Osteocyte (in vitro differentiated cells): ENCODE measurements around the gene FNBP1. TPM values are rescaled to one million over a fixed set of nuclear protein-coding genes. Genes with fewer than 3 reads are reported as not detected.

Experiments used
- DNase-seq: peaks from one replicate; pipeline ENCODE4 v3.0.0; 2021; ENCODE audit warnings: mixed read lengths; ENCODE audit not compliant: unreplicated experiment; ENCODE audit errors: extremely low spot score
- H3K27ac Mint-ChIP-seq: one replicate; pipeline ENCODE4 v1.8.0; 2021; ENCODE audit warnings: mild to moderate bottlenecking, mixed read lengths; ENCODE audit not compliant: unreplicated experiment
- H3K27me3 Mint-ChIP-seq: one replicate; pipeline ENCODE4 v1.8.0; 2021; ENCODE audit warnings: mixed read lengths; ENCODE audit not compliant: unreplicated experiment
- H3K36me3 Mint-ChIP-seq: one replicate; pipeline ENCODE4 v1.8.0; 2021; ENCODE audit warnings: mixed read lengths; ENCODE audit not compliant: unreplicated experiment
- H3K4me1 Mint-ChIP-seq: one replicate; pipeline ENCODE4 v1.8.0; 2021; ENCODE audit warnings: mixed read lengths; ENCODE audit not compliant: unreplicated experiment
- H3K4me3 Mint-ChIP-seq: one replicate; pipeline ENCODE4 v1.8.0; 2021; ENCODE audit warnings: mild to moderate bottlenecking, moderate library complexity, mixed read lengths; ENCODE audit not compliant: unreplicated experiment
- H3K9me3 Mint-ChIP-seq: one replicate; pipeline ENCODE4 v1.8.0; 2021; ENCODE audit warnings: mixed read lengths; ENCODE audit not compliant: unreplicated experiment
- CTCF ChIP-seq: fragments of 200-600 bp; sonication (generic); IDR thresholded peaks from 2 replicates; pipeline ENCODE4 v1.5.0; 2021; ENCODE audit warnings: antibody characterized with exemption, mild to moderate bottlenecking, moderate library complexity
- microRNA-seq: library from miRNA; unstranded; fragments of <30 nt; microRNA quantifications from one replicate; pipeline ENCODE4 v1.1.0, GENCODE V29; 2020; ENCODE audit not compliant: unreplicated experiment
- total RNA-seq: library from RNA; stranded (reverse); gene quantifications from 2 replicates; pipeline ENCODE4 v1.2.1, GENCODE V29; 2021

Gene FNBP1
- total RNA-seq, 1 donor from 2014 or later = 62.2 TPM

DNA sequence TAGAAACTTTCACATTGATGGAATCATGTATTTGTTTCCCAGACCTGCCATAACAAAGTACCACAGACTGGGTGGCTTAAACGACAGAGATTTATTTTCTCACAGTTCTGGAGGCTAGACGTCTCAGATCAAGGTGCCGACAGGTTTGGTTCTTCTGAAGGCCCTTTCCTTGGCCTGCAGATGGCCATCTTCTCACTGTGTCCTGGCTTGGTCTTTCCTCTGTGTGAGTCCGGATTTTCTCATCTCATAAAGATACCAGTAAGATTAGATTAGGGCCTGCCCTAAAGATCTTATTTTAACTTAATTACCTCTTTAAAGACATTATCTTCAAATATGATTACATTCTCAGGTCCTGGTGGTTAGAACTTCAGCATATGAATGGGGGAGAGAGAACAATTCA is 201.9 kb downstream of the FNBP1 start:
- Mint-ChIP-seq H3K27me3 (no peaks in the 10 kb centered on the region), H3K4me1 (peaks cover 27% of the 10 kb centered on the region), H3K9me3 (no peaks in the 10 kb centered on the region), H3K36me3 (peaks cover 3% of the 10 kb centered on the region), H3K27ac (no peak overlapping the region), H3K4me3 (no peak overlapping the region)
- no peak for DNase-seq
- TF ChIP-seq CTCF = no peak

DNA sequence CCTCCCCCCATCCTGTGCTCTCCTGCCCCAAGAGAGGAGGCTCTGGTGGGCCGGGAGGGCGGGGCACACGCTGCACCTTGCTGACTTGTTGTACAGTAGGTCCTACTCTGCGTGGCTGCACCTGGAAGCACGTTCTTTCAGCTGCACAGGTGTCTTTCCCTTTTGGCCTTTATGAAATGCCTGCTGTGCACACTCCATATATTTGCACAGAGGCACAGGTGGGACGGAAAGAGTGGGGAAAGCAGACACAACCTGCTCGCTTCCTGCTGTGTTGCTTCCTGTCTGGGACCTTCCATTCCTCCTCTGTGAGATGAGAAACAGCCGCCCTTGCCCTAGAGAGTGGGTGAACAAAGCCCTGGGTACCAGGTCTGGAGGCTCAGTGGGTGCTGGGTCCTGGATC is 203.0 kb downstream of the FNBP1 start:
- DNase-seq = no peak
- no peak overlapping the region for H3K27ac Mint-ChIP-seq
- H3K36me3 Mint-ChIP-seq = peaks cover 3% of the 10 kb centered on the region
- H3K4me1 Mint-ChIP-seq = peaks cover 32% of the 10 kb centered on the region
- H3K27me3 Mint-ChIP-seq = no peaks in the 10 kb centered on the region
- H3K9me3 Mint-ChIP-seq = no peaks in the 10 kb centered on the region
- TF ChIP-seq CTCF = no peak
- no peak overlapping the region for H3K4me3 Mint-ChIP-seq

DNA sequence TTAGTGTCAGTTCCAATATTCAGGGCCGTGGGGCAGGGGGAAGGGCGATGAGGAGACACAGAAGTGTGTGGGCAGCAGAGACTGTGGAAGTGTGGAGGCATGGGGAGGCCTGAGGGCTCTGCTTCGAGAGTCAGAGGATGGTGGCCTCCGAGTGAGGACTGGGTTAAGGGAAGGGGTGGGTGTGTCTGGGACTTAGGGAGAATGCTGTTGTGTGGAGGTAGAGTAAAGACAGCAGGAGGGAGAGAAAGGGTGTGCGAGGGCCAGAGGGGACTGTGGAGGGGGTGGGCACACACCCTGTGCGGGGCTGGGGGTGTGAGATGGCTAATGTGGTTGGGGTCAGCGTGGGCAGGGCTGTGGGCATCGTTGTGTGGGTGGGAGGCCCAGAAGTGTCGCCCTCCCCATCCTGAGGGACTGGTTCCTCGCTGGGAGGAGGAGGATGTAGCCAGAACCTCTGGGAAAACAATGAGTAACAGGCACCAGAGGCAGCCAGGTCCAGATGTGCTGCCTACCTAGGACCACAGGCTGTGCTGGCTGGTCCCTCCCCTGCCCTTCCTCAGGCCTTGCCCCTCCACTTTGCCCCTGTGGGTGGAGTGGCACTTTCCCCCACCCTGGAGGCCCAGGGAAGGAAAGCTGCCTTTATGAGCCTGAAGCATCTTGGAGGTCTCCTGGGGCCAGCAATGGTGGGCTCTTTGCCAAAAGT is 203.5 kb downstream of the FNBP1 start:
- Mint-ChIP-seq H3K27ac (peak overlapping the region; percentile 65), H3K4me3 (no peak overlapping the region), H3K9me3 (no peaks in the 10 kb centered on the region), H3K27me3 (no peaks in the 10 kb centered on the region), H3K4me1 (peaks cover 37% of the 10 kb centered on the region), H3K36me3 (peaks cover 3% of the 10 kb centered on the region)
- TF ChIP-seq CTCF = no peak
- no peak for DNase-seq

DNA sequence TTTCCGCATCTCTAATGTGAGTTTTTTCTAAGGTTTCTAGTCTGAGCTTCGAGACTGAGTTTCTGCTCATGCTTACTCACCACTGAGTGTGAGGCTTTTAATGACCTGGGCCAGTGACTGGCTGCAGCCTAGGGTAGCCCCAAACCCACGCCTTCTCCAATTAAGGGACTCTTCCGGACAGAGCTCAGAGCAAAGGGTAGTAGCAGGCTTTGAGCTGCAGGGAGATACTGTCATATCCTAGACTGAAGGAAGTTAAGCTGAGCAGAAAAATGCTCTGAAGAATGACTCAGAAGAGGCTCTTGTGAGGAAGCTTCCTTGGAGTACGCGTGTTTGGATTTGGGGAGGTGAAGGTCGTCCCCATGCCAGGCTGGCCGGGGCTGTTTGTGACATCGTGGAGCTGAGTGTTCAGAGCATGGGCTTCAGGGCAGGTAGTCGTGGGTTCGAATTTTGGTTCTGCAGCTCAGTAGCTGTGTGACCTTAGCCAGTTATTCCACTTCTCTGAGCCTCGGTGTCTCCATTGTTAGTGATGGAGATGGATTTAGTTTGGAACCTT is 204.2 kb downstream of the FNBP1 start:
- H3K9me3 Mint-ChIP-seq = no peaks in the 10 kb centered on the region
- no peak for DNase-seq
- peaks cover 44% of the 10 kb centered on the region for H3K4me1 Mint-ChIP-seq
- peak overlapping the region; percentile 8 for H3K4me3 Mint-ChIP-seq
- H3K27ac Mint-ChIP-seq = peak overlapping the region; percentile 65
- H3K36me3 Mint-ChIP-seq = peaks cover 3% of the 10 kb centered on the region
- no peaks in the 10 kb centered on the region for H3K27me3 Mint-ChIP-seq
- no peak for TF ChIP-seq CTCF

Small RNA genes lying within 50 kb of the gene (microRNA-seq; reads per million reads assigned to microRNA genes)
- not detected for gene MIR6855

Other genes with a start within 250 kb of the FNBP1 start
- gene TOR1B, start 240.0 kb downstream of the FNBP1 start, total RNA-seq = 32.1 and 32.7 TPM in 2 replicates
- 46.1 and 51.3 TPM in 2 replicates for gene TOR1A, start 219.1 kb downstream of the FNBP1 start, total RNA-seq
- gene C9orf78, start 207.9 kb downstream of the FNBP1 start, total RNA-seq = 38.9 and 45.9 TPM in 2 replicates
- gene USP20, start 207.7 kb downstream of the FNBP1 start, total RNA-seq = 31.2 and 32.6 TPM in 2 replicates
- gene GPR107, start 10.7 kb upstream of the FNBP1 start, total RNA-seq = 57.0 and 60.7 TPM in 2 replicates
- gene NCS1, start 129.2 kb upstream of the FNBP1 start, total RNA-seq = 37.7 and 43.9 TPM in 2 replicates
- 0.05 TPM in 2 replicates for gene HMCN2, start 222.6 kb upstream of the FNBP1 start, total RNA-seq